ENCODE measurements around the gene TMEM255A. TPM values are rescaled to one million over a fixed set of nuclear protein-coding genes. Genes with fewer than 3 reads are reported as not detected.

The TMEM255A gene
- total and polyA plus RNA-seq, 2 of the 13 experiments (the other 11 are each of a cell fraction or from before 2014, with no cell fraction given) = 0.13 to 0.40 TPM

- no peaks in the 10 kb centered on the region for H4K20me1 ChIP-seq (ENCODE audit: insufficient read depth, low read length)
- H3K36me3 ChIP-seq (replicated peaks in 1 of 2; ENCODE audit: control insufficient read depth in 1 of 2, insufficient read depth in 2 of 2, low read length in 2 of 2) = no peaks in the 10 kb centered on the region
- no peaks in the 10 kb centered on the region for H3K27me3 ChIP-seq (ENCODE audit: control insufficient read depth in 1 of 2, insufficient read depth in 2 of 2, low read length in 2 of 2)
- DNase-seq (ENCODE audit: low spot score) (no peak), ATAC-seq (no peak), FAIRE-seq (no peak)
- H3K9me3 ChIP-seq (ENCODE audit: low read length) = no peaks in the 10 kb centered on the region
- no peak overlapping the region for H3K4me3 ChIP-seq (replicated peaks in 1 of 3; ENCODE audit: insufficient read depth in 1 of 3, low read depth in 2 of 3, low read length in 3 of 3)
- no TSS peak for BruUV-seq (replicated peaks)
- POLR2A ChIA-PET = no interaction called here
- H3K27ac ChIP-seq (ENCODE audit: extremely low read length, insufficient read depth, low read length) = no peak overlapping the region
- H3K9ac ChIP-seq (ENCODE audit: insufficient read depth, low read depth, low read length) = no peak overlapping the region
- no peaks in the 10 kb centered on the region for H3K79me2 ChIP-seq (ENCODE audit: insufficient read depth, low read length)
- no peak overlapping the region for H2AFZ ChIP-seq (ENCODE audit: low read length)
- no peak overlapping the region for H3K4me2 ChIP-seq (ENCODE audit: low read depth, low read length)
- intact Hi-C loops (cut with micrococcal nuclease; ENCODE audit: unreplicated experiment) (no loop called here), in situ Hi-C loops (cut with HindIII; ENCODE audit: extremely low pct_ligation_motif_present, low pct_unique_long_range_greater_than_20kb) (no loop called here)
- CTCF ChIA-PET (ENCODE audit: low intra/inter-chr PET ratio, low total read pairs) = no interaction called here
- TF ChIP-seq ZNF20 (CRISPR knock-in tag; IDR thresholded peaks at IDR 0.05) (no peak), ZNF503 (CRISPR knock-in tag; IDR thresholded peaks at IDR 0.05) (no peak)
- H3K4me1 ChIP-seq (ENCODE audit: insufficient read depth, low read length) = peaks cover 2% of the 10 kb centered on the region; the same call in 1 of the 2 replicates
Measured at GRCh38 chrX:120264341-120264740, 46.9 kb downstream of the TMEM255A start.

GRCh38 chrX:120262859-120263708 is 48.2 kb downstream of the TMEM255A start:
- WGBS (ENCODE audit: low lambda C conversion rate) = 96% methylated on average over 4 of the region's 8 CpGs
- ChIA-PET CTCF (ENCODE audit: low intra/inter-chr PET ratio, low total read pairs) (no interaction called here), POLR2A (no interaction called here)
- no peaks in the 10 kb centered on the region for H3K4me1 ChIP-seq (ENCODE audit: insufficient read depth, low read length)
- BruUV-seq (replicated peaks) = no TSS peak
- no peak overlapping the region for H3K4me3 ChIP-seq (replicated peaks in 1 of 3; ENCODE audit: insufficient read depth in 1 of 3, low read depth in 2 of 3, low read length in 3 of 3)
- intact Hi-C loops (cut with micrococcal nuclease; ENCODE audit: unreplicated experiment) (no loop called here), in situ Hi-C loops (cut with HindIII; ENCODE audit: extremely low pct_ligation_motif_present, low pct_unique_long_range_greater_than_20kb) (no loop called here)
- H3K9me3 ChIP-seq (ENCODE audit: low read length) = no peaks in the 10 kb centered on the region
- H4K20me1 ChIP-seq (ENCODE audit: insufficient read depth, low read length) = no peaks in the 10 kb centered on the region
- no peak overlapping the region for H3K4me2 ChIP-seq (ENCODE audit: low read depth, low read length)
- TF ChIP-seq ZMAT3 (CRISPR knock-in tag; conservative IDR thresholded peaks at IDR 0.05) = no peak
- no peak for TF ChIP-seq PAWR (CRISPR knock-in tag; IDR thresholded peaks at IDR 0.05; ENCODE audit: borderline replicate concordance)
- TF ChIP-seq SIN3B (IDR thresholded peaks at IDR 0.05; ENCODE audit: low read length) = no peak
- TF ChIP-seq ZNF354B (CRISPR knock-in tag; IDR thresholded peaks at IDR 0.05) = no peak
- H3K9ac ChIP-seq (ENCODE audit: insufficient read depth, low read depth, low read length) = no peak overlapping the region
- H3K27me3 ChIP-seq (ENCODE audit: control insufficient read depth in 1 of 2, insufficient read depth in 2 of 2, low read length in 2 of 2) = no peaks in the 10 kb centered on the region
- no peaks in the 10 kb centered on the region for H3K36me3 ChIP-seq (replicated peaks in 1 of 2; ENCODE audit: control insufficient read depth in 1 of 2, insufficient read depth in 2 of 2, low read length in 2 of 2)
- H2AFZ ChIP-seq (ENCODE audit: low read length) = no peak overlapping the region
- DNase-seq (ENCODE audit: low spot score) (no peak), ATAC-seq (no peak), FAIRE-seq (no peak)
- no peaks in the 10 kb centered on the region for H3K79me2 ChIP-seq (ENCODE audit: insufficient read depth, low read length)
- no peak overlapping the region for H3K27ac ChIP-seq (ENCODE audit: extremely low read length, insufficient read depth, low read length)
